Kidney (tissue), 14 donors: ENCODE measurements around the gene TGM3. TPM values are rescaled to one million over a fixed set of nuclear protein-coding genes. Genes with fewer than 3 reads are reported as not detected.
A peak's percentile ranks its signal among the peaks of the same experiment; 100 is the strongest.
"Not testable (repeated sequence)": the region's sequence is repeated elsewhere in the genome, so short reads cannot be mapped to it uniquely, and the experiment has no call there.

Experiments
- DNase-seq, 5 donors: peaks; one replicate each; pipeline ENCODE4 v3.0.0-alpha.2; 2013 to 2020
- FAIRE-seq: peaks from 2 replicates; lab custom pipeline; 2012; peaks lifted over from hg19 to GRCh38; lab: Jason Lieb, UNC
- H3K27ac ChIP-seq, 2 donors: one replicate each; pipeline ENCODE4 v1.7.0; 2013; ENCODE audit warnings: low read depth in 2 of 2, low read length in 2 of 2, inconsistent platforms in 1 of 2
- H3K27me3 ChIP-seq: one replicate; pipeline ENCODE4 v1.7.1; 2013; ENCODE audit warnings: low read length, inconsistent platforms; ENCODE audit not compliant: control insufficient read depth, insufficient read depth
- H3K36me3 ChIP-seq, 3 donors: one replicate each; pipeline versions ENCODE4 v1.7.0 to v1.7.1; 2013; ENCODE audit warnings: low read length in 3 of 3, control low read depth in 1 of 3, inconsistent platforms in 1 of 3; ENCODE audit not compliant: insufficient read depth in 3 of 3, control insufficient read depth in 2 of 3
- H3K4me1 ChIP-seq, 3 donors: one replicate each; pipeline versions ENCODE4 v1.7.0 to v1.7.1; 2013; ENCODE audit warnings: low read length in 3 of 3, inconsistent platforms in 1 of 3, low read depth in 1 of 3; ENCODE audit not compliant: control insufficient read depth in 2 of 3, insufficient read depth in 2 of 3
- H3K4me3 ChIP-seq, 3 donors: one replicate each; pipeline versions ENCODE4 v1.7.0 to v1.8.1; 2013; ENCODE audit warnings: low read length in 3 of 3, control low read depth in 1 of 3, inconsistent platforms in 1 of 3
- H3K9ac ChIP-seq, 3 donors: one replicate each; pipeline versions ENCODE4 v1.7.0 to v1.7.1; 2013; ENCODE audit warnings: low read length in 3 of 3, control low read depth in 1 of 3, inconsistent platforms in 1 of 3
- H3K9me3 ChIP-seq, 3 donors: one replicate each; pipeline versions ENCODE4 v1.7.0 to v1.7.1; 2013; ENCODE audit warnings: low read length in 3 of 3, control low read depth in 1 of 3, inconsistent platforms in 1 of 3; ENCODE audit not compliant: control insufficient read depth in 2 of 3, insufficient read depth in 1 of 3
- intact Hi-C: fragments of 100-400 bp; cut with DNase I; formaldehyde crosslinking; loops from one replicate; pipeline ENCODE4 v1.11.1; 2022
- polyA plus RNA-seq: library from polyadenylated mRNA; stranded (reverse); fragments of 350-450 nt; fragmentation: Illumina TruSeq; extraction: RNeasy Lipid Tissue Mini Kit (QIAGEN cat#74804); gene quantifications from one replicate; pipeline ENCODE4 v1.2.3, GENCODE V29; 2014; ENCODE audit warnings: low read depth, low replicate concordance; ENCODE audit not compliant: insufficient read depth
- total RNA-seq: library from RNA; stranded (reverse); fragmentation: NEBNext Ultra II Directional; extraction: Animal tissue kit (Norgen Biotek cat#: 25700); gene quantifications from one replicate; pipeline ENCODE4 v1.2.1, GENCODE V29; 2021
- TF ChIP-seq, protein P1 (sequence below): IDR thresholded peaks from 3 replicates; pipeline ENCODE4 v1.5.1; 2012; ENCODE audit warnings: mild to moderate bottlenecking, moderate library complexity, borderline replicate concordance; ENCODE audit not compliant: insufficient read depth; ENCODE audit errors: extremely low read depth
- donor health status: control.
- donor health status: control.
- donor health status: control.
- donor health status: control.
- donor health status: control.
- donor health status: DM: yes; HTN: yes; CAD: no.
- donor health status: Normal renal cell carcinoma (clear cell type).

TGM3 gene
- total and polyA plus RNA-seq, 2 donors from 2014 or later: 0.13 TPM; not detected in 1

- DNase-seq: no peak
- Histone ChIP-seq H3K9ac (no peak overlapping the region), H3K9me3 (no peaks in the 10 kb centered on the region), H3K36me3 (no peaks in the 10 kb centered on the region), H3K4me3 (no peak overlapping the region), H3K27ac (no peak overlapping the region), H3K4me1 (no peaks in the 10 kb centered on the region), H3K27me3 (no peaks in the 10 kb centered on the region)
- intact Hi-C loops: no loop called here
- FAIRE-seq: no peak
- TF ChIP-seq, protein P1, sequence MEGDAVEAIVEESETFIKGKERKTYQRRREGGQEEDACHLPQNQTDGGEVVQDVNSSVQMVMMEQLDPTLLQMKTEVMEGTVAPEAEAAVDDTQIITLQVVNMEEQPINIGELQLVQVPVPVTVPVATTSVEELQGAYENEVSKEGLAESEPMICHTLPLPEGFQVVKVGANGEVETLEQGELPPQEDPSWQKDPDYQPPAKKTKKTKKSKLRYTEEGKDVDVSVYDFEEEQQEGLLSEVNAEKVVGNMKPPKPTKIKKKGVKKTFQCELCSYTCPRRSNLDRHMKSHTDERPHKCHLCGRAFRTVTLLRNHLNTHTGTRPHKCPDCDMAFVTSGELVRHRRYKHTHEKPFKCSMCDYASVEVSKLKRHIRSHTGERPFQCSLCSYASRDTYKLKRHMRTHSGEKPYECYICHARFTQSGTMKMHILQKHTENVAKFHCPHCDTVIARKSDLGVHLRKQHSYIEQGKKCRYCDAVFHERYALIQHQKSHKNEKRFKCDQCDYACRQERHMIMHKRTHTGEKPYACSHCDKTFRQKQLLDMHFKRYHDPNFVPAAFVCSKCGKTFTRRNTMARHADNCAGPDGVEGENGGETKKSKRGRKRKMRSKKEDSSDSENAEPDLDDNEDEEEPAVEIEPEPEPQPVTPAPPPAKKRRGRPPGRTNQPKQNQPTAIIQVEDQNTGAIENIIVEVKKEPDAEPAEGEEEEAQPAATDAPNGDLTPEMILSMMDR: no peak
Observed at GRCh38 chr20:2261629-2262028, 34.2 kb upstream of the TGM3 start.

DNA sequence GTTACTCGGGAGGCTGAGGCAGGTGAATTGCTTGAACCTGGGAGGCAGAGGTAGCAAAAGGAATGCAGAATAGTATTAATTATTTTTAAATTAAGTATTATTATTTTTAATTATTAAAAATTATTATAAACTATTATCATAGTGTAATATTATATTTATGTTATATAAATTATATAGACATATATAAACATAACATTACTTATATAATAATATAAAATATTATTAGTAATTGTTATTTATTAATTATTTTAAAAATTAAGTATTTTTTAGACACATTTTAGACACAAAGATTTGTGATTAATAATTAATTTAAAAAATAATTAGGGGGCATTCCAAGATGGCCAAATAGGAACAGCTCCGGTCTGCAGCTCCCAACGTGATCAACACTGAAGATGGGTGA is 31.7 kb upstream of the TGM3 start:
- no peak overlapping the region for H3K9ac ChIP-seq
- H3K9me3 ChIP-seq: no peaks in the 10 kb centered on the region
- TF ChIP-seq, protein P1: no peak
- intact Hi-C loops: no loop called here
- H3K27me3 ChIP-seq: no peaks in the 10 kb centered on the region
- no peak overlapping the region for H3K4me3 ChIP-seq
- no peak overlapping the region for H3K27ac ChIP-seq
- DNase-seq (no peak), FAIRE-seq (peak; percentile 87)
- no peaks in the 10 kb centered on the region for H3K4me1 ChIP-seq
- H3K36me3 ChIP-seq: no peaks in the 10 kb centered on the region

- intact Hi-C loops, H3K36me3 ChIP-seq, H3K9me3 ChIP-seq, H3K9ac ChIP-seq, H3K4me1 ChIP-seq, H3K27me3 ChIP-seq, H3K4me3 ChIP-seq, DNase-seq, H3K27ac ChIP-seq, FAIRE-seq: not testable (repeated sequence)
Observed at GRCh38 chr20:2264621-2265374, 31.0 kb upstream of the TGM3 start.

DNA sequence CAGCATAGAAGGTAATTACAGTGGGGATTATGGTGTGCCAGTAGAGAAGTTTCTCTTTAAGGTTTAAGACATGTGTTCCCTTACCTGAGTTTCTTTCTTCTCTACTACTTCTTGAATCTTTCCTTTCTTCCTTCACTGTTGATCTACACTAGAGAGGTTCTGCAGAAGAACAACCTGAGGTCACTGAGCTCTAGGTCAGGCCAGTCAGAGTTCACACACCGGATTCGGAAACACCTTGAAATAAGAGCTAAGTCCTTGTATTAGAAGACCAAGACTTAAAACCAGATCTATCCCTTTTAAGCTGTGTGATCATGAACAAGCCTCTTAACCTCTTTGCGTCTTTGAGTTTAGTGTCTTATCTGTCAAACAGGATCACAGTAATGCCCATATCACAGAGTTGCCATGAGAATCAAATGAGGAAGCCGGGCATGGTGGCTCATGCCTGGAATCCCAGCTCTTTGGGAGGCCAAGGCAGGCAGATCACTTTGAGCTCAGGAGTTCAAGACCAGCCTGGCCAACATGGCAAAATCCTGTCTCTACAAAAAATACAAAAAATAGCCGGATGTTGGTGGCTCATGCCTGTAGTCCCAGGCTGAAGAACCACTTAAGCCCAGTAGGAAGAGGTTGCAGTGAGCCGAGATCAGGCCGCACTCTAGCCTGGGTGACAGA is 22.0 kb upstream of the TGM3 start:
- Histone ChIP-seq H3K27ac (no peak overlapping the region), H3K9ac (no peak overlapping the region), H3K9me3 (no peaks in the 10 kb centered on the region), H3K4me1 (no peaks in the 10 kb centered on the region), H3K4me3 (no peak overlapping the region), H3K36me3 (no peaks in the 10 kb centered on the region), H3K27me3 (no peaks in the 10 kb centered on the region)
- TF ChIP-seq, protein P1: no peak
- DNase-seq: no peak
- FAIRE-seq: no peak
- intact Hi-C loops: no loop called here
